Measurements from ENCODE around the gene SORL1-AS1.

SORL1-AS1 gene

GRCh38 chr11:121431820-121432526, 20.8 kb downstream of the SORL1-AS1 start:
- H4K8ac ChIP-seq (ENCODE audit: low read depth in 2 of 2, low read length in 2 of 2), result no peak overlapping the region
- no peaks in the 10 kb centered on the region for H4K20me1 ChIP-seq (ENCODE audit: insufficient read depth, low read length)
- no peak overlapping the region for H3K56ac ChIP-seq (ENCODE audit: extremely low read depth, insufficient read depth, low read length)
- CTCF ChIA-PET, result interaction anchor here (0.6 kb wide), 1 partner anchor 92 kb away, joined by 3 read pairs; no protein-coding TSS in a partner anchor
- POLR2A ChIA-PET (ENCODE audit: unreplicated experiment), result no interaction called here
- peaks cover 38% of the 10 kb centered on the region for H3K27me3 ChIP-seq (ENCODE audit: control insufficient read depth, insufficient read depth, low read length)
- H4K5ac ChIP-seq (ENCODE audit: low read depth, low read length), result no peak overlapping the region
- ATAC-seq (ENCODE audit: low read depth), result no peak
- H2AK9ac ChIP-seq (replicated peaks; ENCODE audit: low read depth, low read length, poor library complexity), result no peak overlapping the region
- H2BK20ac ChIP-seq (ENCODE audit: low read depth, low read length), result no peak overlapping the region
- in situ Hi-C loops (cut with MboI; ENCODE audit: low sequenced_read_pairs) (no loop called here), intact Hi-C loops (cut with micrococcal nuclease) (no loop called here), dilution Hi-C loops (cut with HindIII; ENCODE audit: low sequenced_read_pairs, unreplicated experiment) (no loop called here)
- TF ChIP-seq MAZ (IDR thresholded peaks at IDR 0.05; ENCODE audit: borderline replicate concordance, low read depth, low read length) (no peak), FOS (IDR thresholded peaks at IDR 0.05; ENCODE audit: low read depth, low read length) (no peak), BHLHE40 (IDR thresholded peaks at IDR 0.05; ENCODE audit: low read depth, low read length) (no peak), MAFK (IDR thresholded peaks at IDR 0.05; ENCODE audit: low read depth, low read length) (no peak), RAD21 (IDR thresholded peaks at IDR 0.05; ENCODE audit: low read length) (no peak), POLR2A (IDR thresholded peaks at IDR 0.05; ENCODE audit: low read depth, low read length) (no peak), USF2 (IDR thresholded peaks at IDR 0.05; ENCODE audit: low read depth, low read length) (no peak), RCOR1 (IDR thresholded peaks at IDR 0.05; ENCODE audit: insufficient replicate concordance, low read length) (no peak), NFE2L2 (IDR thresholded peaks at IDR 0.05; ENCODE audit: low read depth, low read length) (no peak), MXI1 (IDR thresholded peaks at IDR 0.05; ENCODE audit: borderline replicate concordance, low read depth, low read length) (no peak), SMC3 (IDR thresholded peaks at IDR 0.05; ENCODE audit: low read depth, low read length) (no peak)
- no peak for DNase-seq
- H3K23ac ChIP-seq (ENCODE audit: low read depth, low read length), result no peak overlapping the region
- no peak overlapping the region for H2BK120ac ChIP-seq (ENCODE audit: low read depth, low read length)
- no peak overlapping the region for H2BK5ac ChIP-seq (ENCODE audit: low read depth, low read length, poor library complexity, severe bottlenecking)
- no peak overlapping the region for H3K14ac ChIP-seq (replicated peaks; ENCODE audit: low read depth, low read length)
- H3K4me1 ChIP-seq (ENCODE audit: control insufficient read depth, insufficient read depth, low read length), result no peaks in the 10 kb centered on the region; the same call in 1 of the 2 replicates
- H3K9me3 ChIP-seq (ENCODE audit: control insufficient read depth, insufficient read depth, low read length), result no peaks in the 10 kb centered on the region
- H4K91ac ChIP-seq (ENCODE audit: insufficient read depth, low read depth, low read length), result no peak overlapping the region
- H2BK15ac ChIP-seq (ENCODE audit: low read depth, low read length), result no peak overlapping the region
- no peaks in the 10 kb centered on the region for H3K9me1 ChIP-seq (ENCODE audit: insufficient read depth, low read length)
- H3K4ac ChIP-seq (ENCODE audit: low read depth, low read length), result no peak overlapping the region
- WGBS, 2 experiments (ENCODE audit: extremely low coverage in 2 of 2, insufficient read length in 1 of 2), result no CpG with 5 or more reads among the region's 4 CpGs
- no peak overlapping the region for H3K4me3 ChIP-seq (ENCODE audit: insufficient read depth, low read depth, low read length)
- no TSS peak for BruUV-seq (replicated peaks)
- H2AK5ac ChIP-seq (ENCODE audit: low read depth, low read length), result no peak overlapping the region
- no peak overlapping the region for H3K4me2 ChIP-seq (ENCODE audit: low read depth, low read length)
- no peaks in the 10 kb centered on the region for H3K79me1 ChIP-seq (ENCODE audit: low read depth in 1 of 2, low read length in 2 of 2)
- no peak overlapping the region for H3K9ac ChIP-seq (ENCODE audit: low read depth, low read length)
- H3K27ac ChIP-seq (ENCODE audit: insufficient read depth, low read length), result no peak overlapping the region
- H3K18ac ChIP-seq (ENCODE audit: low read depth, low read length), result no peak overlapping the region
- no peaks in the 10 kb centered on the region for H3K36me3 ChIP-seq (ENCODE audit: control insufficient read depth, insufficient read depth, low read length)
- H2AFZ ChIP-seq (replicated peaks; ENCODE audit: low read length, poor library complexity), result no peak overlapping the region

All from IMR-90 (cell line).